K562 (cell line): ENCODE results near the gene BRME1. TPM values are rescaled to one million over a fixed set of nuclear protein-coding genes. Genes with fewer than 3 reads are reported as not detected.

Experiments used
- ATAC-seq: fragments of 200-7000 bp; cut with Tn5 transposase; 3 replicates; pipeline ENCODE4 v1.9.1; 2020; ENCODE audit warnings: moderate library complexity
- BruUV-seq: library from RNA; stranded (reverse); fragments of 400-500 nt; replicated peaks from 2 replicates; lab custom pipeline; 2021; lab: Mats Ljungman, UMichigan
- CTCF ChIA-PET: fragments of 300-600 bp; formaldehyde crosslinking; extraction: SDS; loops from one replicate; lab custom pipeline; 2021; ENCODE audit warnings: low intra/inter-chr PET ratio; lab: Yijun Ruan, JAX
- POLR2A ChIA-PET: fragments of 300-600, 350-650 bp; sonication (Branson Sonifier 250); formaldehyde crosslinking; extraction: SDS; loops from one replicate; lab custom pipeline; 2021; ENCODE audit warnings: antibody characterized with exemption, inconsistent platforms; lab: Yijun Ruan, JAX
- DNase-seq, 4 experiments: peaks; one replicate each; pipeline versions ENCODE4 v3.0.0 to v3.0.0-alpha.2; 2011 to 2018; ENCODE audit warnings: low spot score in 3 of 4, mixed read lengths in 3 of 4; ENCODE audit errors: extremely low read depth in 1 of 4
- FAIRE-seq: peaks from 2 replicates; lab custom pipeline; 2011; peaks lifted over from hg19 to GRCh38; lab: Jason Lieb, UNC
- H2AFZ ChIP-seq: 2 replicates; pipeline ENCODE4 v1.6.0; 2011; ENCODE audit warnings: low read depth, low read length, control low read depth, inconsistent platforms
- H3K27ac ChIP-seq: fragments of 200-600 bp; 3 replicates; pipeline ENCODE4 v1.8.0; 2011; ENCODE audit warnings: low read depth, mild to moderate bottlenecking, control low read depth, inconsistent platforms, low read length, moderate library complexity, mixed read lengths; ENCODE audit errors: extremely low read depth
- H3K27me3 ChIP-seq, 2 experiments: fragments of 300-600 bp in 1 of 2; 2 replicates in 1 of 2; 3 replicates in 1 of 2; pipeline versions ENCODE4 v1.6.0 to v1.8.0; 2011; ENCODE audit warnings: inconsistent platforms in 2 of 2, low read length in 2 of 2, mild to moderate bottlenecking in 1 of 2, mixed read lengths in 1 of 2, moderate library complexity in 1 of 2; ENCODE audit not compliant: control insufficient read depth in 2 of 2, insufficient read depth in 2 of 2
- H3K36me3 ChIP-seq: fragments of 300-600 bp; 3 replicates; pipeline ENCODE4 v1.8.0; 2011; ENCODE audit warnings: mild to moderate bottlenecking, low read length, inconsistent platforms; ENCODE audit not compliant: control insufficient read depth, insufficient read depth
- H3K4me1 ChIP-seq, 2 experiments: fragments of 200-600 bp in 1 of 2; replicated peaks in 1 of 2; 2 replicates in 1 of 2; 3 replicates in 1 of 2; pipeline versions ENCODE4 v1.5.1 to v1.8.0; 2011; ENCODE audit warnings: inconsistent platforms in 2 of 2, low read length in 2 of 2, mild to moderate bottlenecking in 1 of 2, mixed read lengths in 1 of 2, moderate library complexity in 1 of 2; ENCODE audit not compliant: control insufficient read depth in 2 of 2, insufficient read depth in 2 of 2
- H3K4me2 ChIP-seq: 2 replicates; pipeline ENCODE4 v1.6.1; 2011; ENCODE audit warnings: low read length, control low read depth, inconsistent platforms, mixed read lengths; ENCODE audit not compliant: insufficient read depth
- H3K4me3 ChIP-seq: fragments of 200-600 bp; sonication (generic), shearing (Covaris generic); 2 replicates; pipeline ENCODE4 v1.5.1; 2016; ENCODE audit warnings: control low read depth, inconsistent platforms
- H3K79me2 ChIP-seq: fragments of 200-600 bp; 3 replicates; pipeline ENCODE4 v1.8.0; 2011; ENCODE audit warnings: low read length, inconsistent platforms; ENCODE audit not compliant: control insufficient read depth, insufficient read depth
- H3K9ac ChIP-seq, 2 experiments: 2 replicates each; pipeline versions ENCODE4 v1.6.0 to v1.6.1; 2011; ENCODE audit warnings: low read depth in 2 of 2, low read length in 2 of 2, control low read depth in 1 of 2, inconsistent platforms in 1 of 2, mild to moderate bottlenecking in 1 of 2, mixed read lengths in 1 of 2; ENCODE audit not compliant: insufficient read depth in 1 of 2
- H3K9me1 ChIP-seq: one replicate; pipeline ENCODE4 v1.6.0; 2011; ENCODE audit warnings: inconsistent platforms, mild to moderate bottlenecking, low read length, moderate library complexity; ENCODE audit not compliant: control insufficient read depth, insufficient read depth
- H3K9me3 ChIP-seq: replicated peaks from 2 replicates; pipeline ENCODE4 v1.5.1; 2011; ENCODE audit warnings: low read depth, low read length, inconsistent platforms; ENCODE audit not compliant: control insufficient read depth, insufficient read depth
- H4K20me1 ChIP-seq: replicated peaks from 2 replicates; pipeline ENCODE4 v1.6.1; 2011; ENCODE audit warnings: low read length, inconsistent platforms, mixed read lengths; ENCODE audit not compliant: control insufficient read depth, insufficient read depth
- RBM25 ChIP-seq: fragments of 200-400 bp; formaldehyde crosslinking; IDR thresholded peaks from 2 replicates; pipeline ENCODE4 v1.6.1; 2018; ENCODE audit warnings: low read length, low read depth, moderate library complexity; ENCODE audit not compliant: severe bottlenecking
- ZNF121 ChIP-seq: sonication (generic); formaldehyde crosslinking; conservative IDR thresholded peaks from 2 replicates; pipeline ENCODE4 v1.8.0; 2022; ENCODE audit warnings: missing genetic modification reagents
- WGBS: fragments of 100-300 bp; shearing (Covaris generic); methylation state at CpG from one replicate; pipeline ENCODE4 v1.1.6; 2016; ENCODE audit warnings: low coverage, mixed read lengths; ENCODE audit not compliant: insufficient coverage; ENCODE audit errors: missing lambda C conversion rate; 5-methylcytosine and 5-hydroxymethylcytosine counted together
- in situ Hi-C: fragments of 300-500 bp; cut with MboI; formaldehyde crosslinking; loops from 4 replicates; pipeline ENCODE4 v1.15.0; 2018; ENCODE audit warnings: inconsistent platforms, mixed read lengths
- intact Hi-C: fragments of 100-400 bp; cut with micrococcal nuclease; formaldehyde crosslinking; loops from 2 replicates; pipeline ENCODE4 v1.14.2; 2022
- polyA plus RNA-seq, 8 experiments: library from polyadenylated mRNA; depleted of rRNA in 4 of 8; stranded (reverse) in 5 of 8; unstranded in 3 of 8; fragments of >200 nt; fragmentation: Nextera tagmentation in 2 of 8; fragmentation: Illumina TruSeq in 1 of 8; extraction: Ambion mirVana in 2 of 8; extraction: Trizol in 1 of 8; gene quantifications; 2 replicates each; pipeline versions ENCODE4 v1.2.1 to v1.2.3, GENCODE V29; 2011 to 2014; ENCODE audit warnings: inconsistent platforms in 1 of 8, missing spikeins in 1 of 8
- total RNA-seq, 7 experiments: library from RNA; depleted of rRNA in 6 of 7; stranded (reverse); fragments of >200 nt in 6 of 7; fragmentation: Illumina TruSeq in 2 of 7; extraction: Trizol in 2 of 7; gene quantifications; 2 replicates each; pipeline versions ENCODE4 v1.2.1 to v1.2.3, GENCODE V29; 2011 to 2021; ENCODE audit warnings: low replicate concordance in 1 of 7
- TF ChIP-seq, protein P1 (sequence below), 2 experiments: fragments of 450-650 bp; IDR thresholded peaks; 2 replicates each; pipeline ENCODE4 v1.6.1; 2018; ENCODE audit warnings: mild to moderate bottlenecking in 2 of 2, low read depth in 1 of 2; ENCODE audit not compliant: partially characterized antibody in 2 of 2

The BRME1 gene
- total and polyA plus RNA-seq, 9 of the 15 experiments (the other 6 are each of a cell fraction or from before 2014, with no cell fraction given): 0.75 to 6.1 (median 3.6) TPM

DNA sequence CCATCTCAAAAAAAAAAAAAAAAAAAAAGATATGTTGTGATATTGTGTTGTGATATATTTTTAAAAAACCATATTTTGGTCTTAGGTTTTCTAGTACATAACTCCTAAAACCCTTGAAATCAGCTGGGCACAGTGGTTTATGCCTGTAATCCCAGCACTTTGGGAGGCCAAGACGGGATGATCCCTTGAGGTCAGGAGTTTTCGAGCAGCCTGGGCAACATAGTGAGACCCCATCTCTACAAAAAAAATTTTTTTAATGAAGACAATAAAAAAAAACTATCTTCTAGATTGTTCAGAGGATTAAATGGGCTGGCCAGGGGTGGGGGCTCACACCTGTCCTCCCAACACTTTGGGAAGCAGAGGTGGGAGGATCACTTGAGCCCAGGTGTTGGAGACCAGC is 45.1 kb upstream of the BRME1 start:
- no peak overlapping the region for H3K9ac ChIP-seq
- TF ChIP-seq ZNF121 (CRISPR knock-in tag): peak; percentile 79
- TF ChIP-seq, protein P1, sequence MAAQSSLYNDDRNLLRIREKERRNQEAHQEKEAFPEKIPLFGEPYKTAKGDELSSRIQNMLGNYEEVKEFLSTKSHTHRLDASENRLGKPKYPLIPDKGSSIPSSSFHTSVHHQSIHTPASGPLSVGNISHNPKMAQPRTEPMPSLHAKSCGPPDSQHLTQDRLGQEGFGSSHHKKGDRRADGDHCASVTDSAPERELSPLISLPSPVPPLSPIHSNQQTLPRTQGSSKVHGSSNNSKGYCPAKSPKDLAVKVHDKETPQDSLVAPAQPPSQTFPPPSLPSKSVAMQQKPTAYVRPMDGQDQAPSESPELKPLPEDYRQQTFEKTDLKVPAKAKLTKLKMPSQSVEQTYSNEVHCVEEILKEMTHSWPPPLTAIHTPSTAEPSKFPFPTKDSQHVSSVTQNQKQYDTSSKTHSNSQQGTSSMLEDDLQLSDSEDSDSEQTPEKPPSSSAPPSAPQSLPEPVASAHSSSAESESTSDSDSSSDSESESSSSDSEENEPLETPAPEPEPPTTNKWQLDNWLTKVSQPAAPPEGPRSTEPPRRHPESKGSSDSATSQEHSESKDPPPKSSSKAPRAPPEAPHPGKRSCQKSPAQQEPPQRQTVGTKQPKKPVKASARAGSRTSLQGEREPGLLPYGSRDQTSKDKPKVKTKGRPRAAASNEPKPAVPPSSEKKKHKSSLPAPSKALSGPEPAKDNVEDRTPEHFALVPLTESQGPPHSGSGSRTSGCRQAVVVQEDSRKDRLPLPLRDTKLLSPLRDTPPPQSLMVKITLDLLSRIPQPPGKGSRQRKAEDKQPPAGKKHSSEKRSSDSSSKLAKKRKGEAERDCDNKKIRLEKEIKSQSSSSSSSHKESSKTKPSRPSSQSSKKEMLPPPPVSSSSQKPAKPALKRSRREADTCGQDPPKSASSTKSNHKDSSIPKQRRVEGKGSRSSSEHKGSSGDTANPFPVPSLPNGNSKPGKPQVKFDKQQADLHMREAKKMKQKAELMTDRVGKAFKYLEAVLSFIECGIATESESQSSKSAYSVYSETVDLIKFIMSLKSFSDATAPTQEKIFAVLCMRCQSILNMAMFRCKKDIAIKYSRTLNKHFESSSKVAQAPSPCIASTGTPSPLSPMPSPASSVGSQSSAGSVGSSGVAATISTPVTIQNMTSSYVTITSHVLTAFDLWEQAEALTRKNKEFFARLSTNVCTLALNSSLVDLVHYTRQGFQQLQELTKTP (IDR thresholded peaks at IDR 0.05; ENCODE audit: low read depth in 1 of 2, partially characterized antibody in 2 of 2): no peak
- TF ChIP-seq RBM25: peak; percentile 36
- TF ChIP-seq, all 486 proteins: peak for 2
- Histone ChIP-seq H3K9me1 (no peaks in the 10 kb centered on the region), H3K27me3 (no peaks in the 10 kb centered on the region), H3K36me3 (peaks cover 25% of the 10 kb centered on the region; the same call in 2 of the 3 replicates), H3K4me2 (no peak overlapping the region), H4K20me1 (peaks cover 4% of the 10 kb centered on the region; the same call in 1 of the 2 replicates), H3K4me3 (no peak overlapping the region), H3K27ac (no peak overlapping the region), H2AFZ (no peak overlapping the region), H3K9me3 (no peaks in the 10 kb centered on the region), H3K4me1 (peaks cover 7 to 28% of the 10 kb centered on the region in 2 experiments; a peak in 4 of 5 replicates), H3K79me2 (peaks cover 23% of the 10 kb centered on the region)
- DNase-seq: no peak
- in situ Hi-C loops: no loop called here
- ChIA-PET CTCF (no interaction called here), POLR2A (no interaction called here)
- ATAC-seq: no peak
- intact Hi-C loops: loop anchor here (10.0 kb wide), 1 partner anchor 84 kb away; the partner anchor contains the start of gene IL27RA
- whole genome bisulfite sequencing: 51% methylated on average over 2 of the region's 2 CpGs
- no peak for FAIRE-seq
- no TSS peak for BruUV-seq
